ENCODE measurements around the gene COL5A2.

Gene COL5A2

DNA sequence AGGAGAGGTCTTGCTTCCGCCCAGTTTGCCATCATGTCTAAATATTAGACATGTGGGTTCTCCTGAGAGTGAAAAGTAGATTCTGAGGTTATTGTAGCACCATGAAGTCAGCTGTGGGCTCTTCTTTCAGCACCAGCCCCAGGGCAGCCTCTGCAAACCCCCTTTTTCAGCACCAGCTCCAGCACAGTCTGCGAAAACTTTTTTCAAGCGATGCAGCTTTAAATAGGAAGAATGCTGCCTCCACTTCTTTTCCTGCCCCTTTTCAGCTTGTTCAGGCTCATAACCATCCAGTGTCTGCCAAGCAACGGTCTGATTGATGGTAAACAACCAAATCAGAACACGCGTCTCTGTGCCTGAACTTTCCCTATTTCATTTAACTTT lies at the start of gene COL5A2:
COL5A2 (minus strand) TSS at position 192 of the 381 bp plus-strand sequence; CDS start at position 35, 157 bp downstream.
- DNase-seq: no peak

DNA sequence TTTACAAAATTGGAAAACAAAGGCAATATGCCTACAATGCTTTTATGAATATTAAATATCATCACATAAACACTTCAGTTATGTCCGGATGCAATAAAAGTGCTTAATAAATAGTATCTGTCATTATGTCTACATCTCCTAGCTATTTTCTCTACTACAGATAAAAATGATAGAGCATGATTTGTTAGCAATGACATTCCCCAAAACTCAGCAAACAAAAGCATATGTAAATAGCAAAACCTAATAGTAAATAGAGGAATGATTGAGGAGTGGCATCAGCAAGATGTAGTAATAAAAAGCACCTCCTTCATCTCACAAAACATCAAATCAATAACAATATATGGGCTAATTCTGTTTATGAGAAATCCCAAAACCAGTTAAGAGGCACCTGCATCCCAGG lies 46.5 kb upstream of the COL5A2 start:
- DNase-seq: no peak

DNA sequence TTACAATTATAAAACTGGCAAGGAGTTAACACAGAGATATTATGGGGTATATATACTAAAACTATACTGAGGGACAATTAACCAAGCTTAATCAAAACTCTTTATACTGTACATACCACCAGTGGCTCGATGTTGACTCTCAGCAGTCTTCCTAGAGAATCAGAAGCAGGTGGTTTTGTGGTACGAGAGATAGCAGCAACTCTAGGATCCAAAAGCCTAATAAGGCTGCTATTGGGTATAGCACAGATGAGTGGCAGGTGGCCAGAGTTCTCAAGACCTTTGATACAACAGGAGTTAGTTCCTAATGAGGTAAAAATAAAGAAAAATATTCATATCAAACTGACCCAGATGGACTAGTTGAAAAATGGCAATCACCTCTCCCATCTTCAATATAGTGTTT lies 45.5 kb upstream of the COL5A2 start:
- DNase-seq: no peak

DNA sequence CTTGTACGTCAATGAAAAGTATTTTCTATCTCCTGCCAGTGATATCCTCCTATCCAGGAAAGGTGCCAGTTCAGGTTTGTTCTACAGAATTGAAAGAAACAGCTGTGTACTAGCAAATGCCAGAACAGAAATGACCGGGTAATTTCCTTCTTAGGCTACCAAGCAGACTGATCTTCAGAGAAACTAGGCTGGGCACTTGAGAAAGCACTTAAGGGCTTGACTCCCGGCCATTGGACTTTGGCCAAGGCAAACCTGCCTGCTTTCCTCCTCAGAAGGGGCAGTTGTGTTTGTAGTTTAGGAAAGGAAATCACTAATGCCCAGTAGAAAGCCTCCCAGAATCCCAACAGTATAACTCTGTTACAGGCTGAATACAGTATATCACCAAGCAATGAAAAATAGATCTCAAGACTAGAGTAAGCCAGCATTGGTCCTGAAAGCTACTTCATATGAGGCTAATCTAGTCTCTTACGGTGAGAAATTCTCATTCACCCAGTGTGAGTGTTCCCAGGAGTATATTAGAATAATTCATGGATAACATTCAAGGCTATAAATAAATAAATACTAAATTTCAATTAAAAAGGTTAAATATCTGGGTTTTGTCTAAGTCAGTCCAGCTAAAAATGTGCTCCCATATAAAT lies 43.0 kb upstream of the COL5A2 start:
- no peak for DNase-seq

DNA sequence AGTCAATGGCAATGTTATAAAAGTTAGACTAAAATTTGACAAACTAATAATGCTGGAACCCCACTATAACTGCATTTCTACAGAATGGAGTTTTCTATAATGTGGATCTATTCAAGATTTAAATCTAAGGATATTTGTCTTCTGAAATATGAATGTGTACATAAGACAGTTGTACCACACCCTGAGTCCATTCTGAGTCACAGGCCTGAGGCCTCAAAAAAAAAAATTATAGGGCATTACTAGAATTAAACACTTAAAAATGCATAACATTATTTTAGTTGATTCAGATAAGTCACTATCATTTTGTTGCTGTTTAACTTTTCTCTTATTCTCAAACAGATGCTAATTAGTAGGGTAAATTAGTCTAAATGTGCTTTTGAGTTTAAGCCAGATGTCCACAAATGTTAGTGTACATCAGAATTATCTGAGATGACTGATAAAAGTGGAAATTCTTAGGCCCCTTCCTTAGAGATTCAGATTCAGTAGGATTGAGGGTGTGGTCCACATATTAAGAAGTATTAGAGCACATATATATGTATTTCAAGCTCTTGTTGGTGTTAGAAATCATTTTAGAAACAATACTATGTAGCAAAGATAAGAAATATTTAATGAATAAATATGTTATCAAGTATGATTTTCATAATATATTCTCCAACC lies 42.4 kb upstream of the COL5A2 start:
- DNase-seq: no peak

DNA sequence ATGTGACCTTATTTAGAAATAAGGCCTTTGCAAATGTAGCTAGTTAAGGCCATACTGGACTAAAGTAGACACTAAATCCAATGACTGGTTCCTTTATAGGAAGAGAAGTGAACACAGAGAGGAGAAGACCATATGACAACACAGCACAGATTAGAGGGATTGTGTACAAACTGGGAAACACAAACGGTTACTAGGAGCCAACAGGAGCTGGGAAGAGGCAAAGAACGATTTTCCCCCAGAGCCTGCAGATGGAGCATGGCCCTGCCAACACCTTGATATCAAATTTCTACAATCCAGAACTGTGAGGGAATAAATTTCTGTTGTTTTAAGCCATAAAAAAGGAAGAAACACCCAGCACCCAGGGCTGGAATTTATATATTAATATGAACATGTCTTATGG lies 38.7 kb upstream of the COL5A2 start:
- no peak for DNase-seq

DNA sequence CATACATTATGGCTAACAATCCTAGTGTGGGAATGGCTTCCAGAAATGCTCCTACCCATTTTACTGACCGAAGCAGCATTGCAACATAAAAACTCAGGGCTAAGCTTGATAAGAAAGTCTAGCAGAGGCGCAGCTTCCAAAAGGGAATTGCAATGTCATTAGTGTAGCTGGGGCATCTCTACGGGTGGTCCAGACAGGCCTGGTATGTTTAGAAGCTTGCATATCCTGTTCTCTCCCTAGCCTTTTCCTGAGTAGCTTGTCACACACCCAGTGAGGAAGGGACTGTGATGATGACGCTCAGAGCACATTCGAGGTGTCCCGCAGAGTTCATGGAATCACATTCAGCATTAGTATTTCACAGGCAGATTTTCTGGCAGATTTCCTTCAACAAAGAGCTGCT lies 38.0 kb upstream of the COL5A2 start:
- DNase-seq: no peak

DNA sequence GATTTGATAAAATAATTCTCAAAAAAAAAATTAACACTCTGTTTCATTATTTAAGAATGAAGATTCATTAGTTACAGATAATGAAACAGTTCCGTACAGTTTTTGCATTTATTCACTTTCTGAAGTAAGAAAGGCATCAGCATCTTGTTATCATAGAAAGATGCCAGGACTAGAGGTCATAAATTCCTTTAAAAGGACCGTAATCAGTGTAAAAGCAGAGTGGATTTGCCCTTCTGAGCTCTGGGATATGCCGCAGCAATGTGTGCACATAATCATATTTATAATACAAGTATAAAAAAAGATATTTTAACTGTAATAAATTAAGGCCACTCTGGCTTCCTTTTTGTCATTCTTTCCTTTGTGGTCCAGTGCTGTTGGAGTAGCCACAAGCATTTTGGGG lies 37.5 kb upstream of the COL5A2 start:
- no peak for DNase-seq

DNA sequence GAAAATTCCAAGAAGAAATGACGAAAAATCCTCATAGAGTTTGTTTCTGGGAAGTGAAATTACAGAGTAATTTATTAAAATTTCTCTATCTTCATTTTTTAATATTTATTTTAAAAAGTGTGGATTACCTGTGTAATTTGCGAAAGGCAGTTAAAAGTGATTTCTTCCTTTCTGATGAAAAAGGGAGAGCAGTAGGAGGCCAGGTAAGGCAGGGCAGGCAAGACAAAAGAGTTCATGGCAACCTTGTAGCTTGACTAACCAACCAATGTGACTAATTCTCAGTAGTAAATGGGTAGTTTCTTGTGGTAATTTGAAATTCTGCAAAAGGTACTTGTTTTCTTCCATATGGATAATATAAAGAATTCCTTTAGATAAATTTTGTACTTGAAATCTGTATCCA lies 34.9 kb upstream of the COL5A2 start:
- DNase-seq: no peak

DNA sequence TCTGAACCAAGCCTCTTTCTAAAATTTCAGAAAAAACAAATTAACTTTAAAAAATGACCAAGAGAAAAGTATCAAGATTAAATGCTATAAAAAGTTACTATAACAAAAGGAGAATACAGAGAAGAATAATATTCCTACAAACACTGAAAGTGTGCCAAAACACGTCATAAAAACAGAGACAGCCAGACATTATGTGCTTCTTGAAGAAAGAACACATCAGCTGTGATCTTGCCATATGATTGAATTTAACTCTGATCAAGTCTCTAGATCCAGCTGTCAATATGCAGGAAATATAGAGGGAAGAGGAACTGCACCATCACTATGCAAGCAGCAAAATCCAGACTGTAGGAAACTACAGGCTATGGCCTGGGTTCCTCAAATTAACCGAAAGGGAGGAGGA lies 33.7 kb upstream of the COL5A2 start:
- no peak for DNase-seq

DNA sequence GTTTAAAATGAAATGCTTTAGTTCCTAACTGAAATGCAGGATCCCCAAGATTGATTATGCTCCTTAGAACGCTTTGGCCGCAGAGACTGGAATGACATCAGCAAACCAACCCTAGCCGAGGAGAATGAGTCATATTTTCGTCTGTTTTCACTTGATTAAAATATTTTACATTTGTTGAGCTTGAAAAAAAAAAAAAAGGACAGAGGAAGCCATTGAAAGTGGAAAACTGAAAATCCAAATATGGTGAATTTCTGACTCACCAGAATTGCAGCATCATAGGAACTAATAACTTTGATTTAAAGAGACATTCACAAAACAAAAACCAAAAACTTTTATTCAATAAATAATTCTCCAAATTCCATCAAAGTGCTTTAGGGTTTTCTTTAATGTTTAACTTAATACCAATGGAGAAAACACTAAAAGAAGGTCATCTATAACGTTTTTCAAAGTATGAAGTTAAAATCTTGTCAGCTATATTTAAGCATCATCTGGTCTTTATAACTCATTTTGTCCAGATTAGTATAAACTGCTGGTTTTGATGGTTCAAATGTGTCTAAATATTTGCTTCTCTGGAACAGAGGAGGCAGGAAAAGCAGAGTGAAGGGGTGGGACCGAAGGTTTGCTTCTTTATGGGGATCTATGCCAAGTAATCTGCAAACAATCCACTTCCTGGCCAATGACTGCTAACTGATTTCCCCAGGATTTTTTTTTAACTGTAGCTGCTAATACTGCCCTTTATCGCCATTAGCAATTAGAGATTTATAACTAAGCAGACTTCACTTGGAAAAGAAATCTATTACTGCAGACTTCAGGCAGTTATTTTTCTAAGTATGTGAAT lies 30.9 kb upstream of the COL5A2 start:
- no peak for DNase-seq

DNA sequence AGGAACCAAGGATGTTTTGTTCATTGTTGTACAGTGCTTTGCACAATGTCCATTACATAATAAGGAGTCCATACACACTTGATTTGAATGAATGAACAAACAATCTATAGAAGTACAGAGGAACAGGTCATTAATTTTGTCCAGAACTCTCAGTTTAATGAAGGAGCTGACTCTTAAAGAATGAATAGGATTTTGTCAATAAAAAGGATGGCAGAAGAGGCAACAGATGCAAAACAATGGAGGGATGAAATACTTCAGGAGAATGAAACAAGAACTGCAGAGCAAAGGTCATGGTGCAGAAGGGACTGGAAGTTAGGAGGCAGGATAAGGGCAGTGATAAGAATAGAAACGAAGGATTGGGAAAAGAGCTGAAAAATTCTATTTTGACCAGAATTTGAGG lies 28.7 kb upstream of the COL5A2 start:
- DNase-seq: no peak

DNA sequence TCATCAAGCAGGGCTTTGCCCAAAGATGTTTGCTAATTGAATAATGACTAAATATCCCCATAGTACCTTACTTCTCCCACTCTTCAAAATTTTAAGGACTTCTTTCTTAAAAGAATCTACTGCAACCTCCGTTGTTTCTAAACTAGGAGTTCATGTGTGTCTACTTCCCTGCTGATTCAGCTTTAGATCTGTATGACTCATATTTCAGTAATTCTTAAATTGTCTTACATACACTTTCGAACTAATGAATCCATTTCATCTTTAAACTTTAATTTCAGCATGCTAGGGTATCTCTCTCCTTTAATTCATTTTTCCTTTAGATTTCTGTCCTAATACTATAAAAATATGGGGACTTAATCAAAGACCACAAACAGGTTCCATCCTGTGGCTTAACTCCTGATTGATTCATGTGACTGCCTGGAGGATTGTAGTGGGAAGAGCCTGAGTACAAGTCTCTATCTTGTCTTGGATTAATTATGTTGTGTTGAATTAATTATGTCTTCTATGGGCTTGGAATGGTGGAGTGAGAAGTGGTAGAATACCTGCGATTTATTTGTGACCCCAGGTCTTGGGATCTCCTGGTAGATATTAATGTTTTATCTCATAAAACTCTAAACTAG lies 24.9 kb upstream of the COL5A2 start:
- DNase-seq: no peak

DNA sequence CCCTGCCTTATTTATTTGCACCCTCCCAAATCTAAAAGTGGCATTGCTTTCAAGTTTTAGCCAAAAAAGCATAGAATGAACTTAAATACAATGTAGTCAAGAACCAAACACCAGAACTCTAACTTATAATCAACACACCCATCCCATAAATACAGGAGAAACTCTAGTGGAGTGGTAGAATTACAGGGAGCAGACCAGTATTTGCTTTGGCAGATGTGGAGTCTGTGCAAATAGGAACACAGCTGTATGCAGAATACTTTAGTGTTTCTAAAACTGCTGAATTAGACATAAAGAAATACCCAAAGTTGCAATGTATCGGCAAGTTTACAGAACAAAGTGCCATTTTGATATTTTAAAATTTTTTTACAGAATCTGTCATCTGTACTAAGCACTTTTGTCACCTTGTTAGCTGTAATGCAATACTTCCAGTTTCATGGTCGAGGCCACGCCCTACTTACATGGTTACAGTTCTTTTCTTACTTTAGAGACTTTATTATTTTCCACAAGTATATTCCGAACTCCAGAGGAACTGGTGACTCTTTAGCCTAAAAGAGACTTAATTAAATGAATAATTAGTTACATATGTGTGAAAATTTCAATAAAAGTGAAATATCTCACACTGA lies 23.7 kb upstream of the COL5A2 start:
- DNase-seq: no peak

DNA sequence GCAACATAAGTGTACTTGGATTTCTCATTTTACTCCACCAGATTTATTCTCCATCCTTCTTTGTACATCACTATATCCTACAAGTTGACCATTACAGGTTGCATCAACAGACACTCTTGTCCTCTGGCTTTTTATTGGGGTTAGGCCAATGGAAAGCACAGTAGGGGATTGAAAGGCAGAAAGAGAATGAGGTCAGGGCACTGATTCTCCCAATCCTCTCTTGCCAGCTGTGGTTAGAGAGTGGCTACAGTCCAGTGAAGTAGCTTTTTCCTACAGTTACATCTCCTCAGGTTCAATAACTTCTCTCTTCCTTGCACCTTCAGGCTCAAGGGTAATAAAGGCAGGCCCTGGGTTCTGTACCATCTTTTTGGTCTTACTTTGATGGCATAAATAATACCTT lies 20.2 kb upstream of the COL5A2 start:
- DNase-seq: no peak

DNA sequence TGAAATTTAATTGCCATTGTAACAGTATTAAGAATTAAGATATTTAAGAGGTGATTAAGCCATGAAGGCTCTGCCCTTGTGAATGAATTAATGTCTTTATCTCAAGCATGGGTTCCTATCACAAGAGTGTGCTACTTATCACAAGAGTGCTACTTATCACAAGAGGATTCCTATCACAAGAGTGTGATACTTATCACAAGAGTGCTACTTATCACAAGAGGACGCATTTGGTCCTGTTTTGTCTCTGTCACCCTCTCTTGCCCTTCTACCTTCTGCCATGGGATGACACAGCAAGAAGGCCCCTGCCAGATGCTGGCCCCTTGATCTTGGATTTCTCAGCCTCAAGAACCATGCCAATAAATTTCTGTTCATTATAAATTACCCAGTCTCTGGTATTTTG lies 13.2 kb upstream of the COL5A2 start:
- DNase-seq: peak; percentile 72

DNA sequence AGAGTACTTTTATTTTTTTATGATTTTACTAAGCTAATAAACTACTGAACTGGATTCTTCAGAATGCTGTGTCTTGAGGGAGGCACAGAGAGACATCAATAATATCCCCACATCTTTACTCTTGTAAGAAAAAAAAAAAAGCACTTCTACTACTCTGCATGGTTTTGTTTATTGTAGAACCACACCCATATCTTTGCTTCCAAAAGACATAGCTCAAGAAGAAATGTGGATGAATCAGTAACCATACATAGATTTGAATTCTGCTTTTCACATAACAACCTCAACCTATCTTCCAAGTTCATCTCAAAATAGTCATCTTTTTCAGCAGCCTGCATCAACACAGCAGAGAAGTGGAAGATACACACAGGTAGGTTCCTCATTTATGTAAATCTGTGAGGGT lies 12.2 kb upstream of the COL5A2 start:
- DNase-seq: no peak

DNA sequence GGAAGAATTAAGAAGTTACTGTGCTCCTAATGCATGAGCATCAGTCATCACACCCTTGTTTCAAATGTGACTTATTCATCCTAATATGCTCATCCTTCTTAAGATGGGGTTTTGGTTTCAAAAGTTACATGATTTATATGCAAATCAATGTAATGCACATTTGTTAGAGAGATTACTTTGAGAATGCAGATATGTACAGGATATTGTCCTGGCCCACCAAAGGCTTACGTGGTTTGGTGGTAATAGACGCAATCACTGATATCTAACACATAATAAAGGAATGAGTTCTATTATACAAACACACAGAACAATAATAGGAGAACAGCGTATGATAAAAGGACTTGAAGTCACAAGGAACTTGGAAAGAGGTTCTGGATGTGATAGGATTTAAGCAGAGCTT lies 11.1 kb upstream of the COL5A2 start:
- no peak for DNase-seq

DNA sequence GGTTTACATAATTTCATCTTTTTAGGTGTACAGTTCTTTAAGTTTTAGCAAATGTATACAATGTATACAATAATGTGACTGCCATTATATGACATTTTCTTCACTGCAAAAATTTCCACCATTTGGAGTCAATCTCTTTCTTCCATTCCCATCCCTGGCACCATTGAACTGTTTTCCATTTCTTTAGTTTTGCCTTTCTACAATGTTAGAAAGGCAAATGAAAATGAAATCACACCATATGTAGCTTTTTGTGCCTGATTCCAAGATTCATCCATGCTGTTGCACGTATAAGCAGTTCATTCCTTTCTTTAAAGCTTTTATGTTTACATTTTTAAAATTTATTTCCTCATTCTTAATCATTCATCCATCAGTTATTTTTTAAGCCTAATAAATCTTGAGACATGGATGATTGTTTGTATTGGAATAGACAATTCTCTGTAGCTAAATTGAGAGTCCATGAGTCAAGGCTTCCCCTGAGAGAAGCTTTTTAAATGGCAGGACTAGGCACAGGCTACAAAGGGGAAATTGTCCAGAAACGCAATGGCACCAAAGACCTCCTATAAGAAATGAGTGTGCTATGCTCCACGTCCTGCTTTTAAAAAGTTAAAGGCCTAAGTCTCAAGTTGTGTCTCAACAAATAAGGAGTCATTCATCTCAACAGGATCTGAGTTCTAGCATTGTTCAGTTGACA lies 8.7 kb upstream of the COL5A2 start:
- DNase-seq: no peak

DNA sequence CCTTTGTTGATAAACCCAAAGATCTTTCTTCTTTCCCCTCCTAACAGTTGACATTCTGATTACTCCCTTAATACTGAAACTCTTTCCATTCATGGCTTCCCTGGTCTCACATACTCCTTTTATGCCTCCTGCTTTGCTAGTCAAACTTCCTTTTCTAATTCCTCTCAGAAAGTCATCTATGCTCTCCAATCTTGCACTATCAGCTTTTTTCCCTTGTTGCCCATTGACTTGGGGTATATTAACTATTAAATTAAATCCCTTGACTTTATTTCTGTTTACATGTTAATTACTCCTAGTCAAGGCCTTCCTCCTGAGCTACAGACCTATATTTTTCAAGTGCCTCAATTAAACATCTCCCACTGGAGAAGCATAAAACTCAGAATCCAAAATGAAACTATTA lies 3.6 kb upstream of the COL5A2 start:
- DNase-seq: no peak

DNA sequence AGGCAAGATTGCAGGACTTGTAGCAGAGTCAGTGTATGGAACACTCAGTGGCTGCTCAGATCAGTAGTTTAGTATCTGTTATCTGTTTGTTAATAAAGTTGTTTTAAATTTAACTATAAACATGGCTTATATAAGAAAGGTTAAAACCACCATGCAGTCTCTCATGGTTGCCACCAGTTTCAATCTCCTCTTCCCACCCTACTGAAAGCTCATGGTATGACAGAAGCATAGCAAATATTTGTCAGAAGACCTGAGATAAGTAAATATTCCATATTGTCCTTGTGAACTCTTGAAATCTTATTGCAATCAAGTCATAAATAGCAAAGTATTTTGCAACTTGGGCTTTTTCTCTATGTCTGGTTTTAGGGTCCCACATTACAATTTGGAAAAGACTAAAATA lies 2.1 kb upstream of the COL5A2 start:
- DNase-seq: no peak

DNA sequence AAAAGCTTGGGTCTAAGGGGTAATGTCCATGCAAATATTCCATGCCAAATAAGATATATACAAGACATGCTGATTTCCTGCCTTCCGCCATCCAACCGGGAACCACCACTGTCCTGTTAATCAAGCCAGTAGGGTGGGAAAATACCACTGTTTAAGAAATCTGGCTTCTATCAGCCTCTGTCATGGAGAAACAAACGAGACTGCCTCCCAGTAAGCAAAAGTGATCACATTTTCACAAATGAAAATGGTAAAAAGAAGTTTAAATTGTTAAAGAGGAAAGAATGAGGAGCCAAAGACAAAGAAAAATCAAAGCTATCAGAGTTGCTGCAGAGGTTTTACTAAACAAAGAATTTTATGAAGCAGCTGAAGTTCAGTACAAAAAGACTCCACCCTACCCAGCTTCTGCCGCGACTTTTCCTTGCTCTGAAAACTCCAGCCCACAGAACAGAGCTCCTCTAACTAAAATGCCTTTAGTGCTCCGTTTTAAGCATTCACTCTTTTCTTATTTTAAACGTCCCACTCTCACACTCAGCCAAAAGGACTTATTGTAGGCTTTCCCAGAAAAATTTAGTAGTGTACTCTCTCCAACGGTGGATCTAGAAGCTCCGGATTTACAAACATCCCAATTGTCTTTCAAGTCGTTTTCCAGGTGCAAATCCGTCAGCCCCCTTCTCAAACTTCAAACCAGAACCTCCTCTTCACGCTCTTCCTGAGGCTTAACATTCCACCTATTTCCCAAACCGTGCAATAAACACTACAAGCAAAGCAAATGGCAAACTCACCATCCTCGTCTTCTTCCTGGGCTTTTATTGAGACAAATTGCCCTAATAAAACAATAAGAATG lies 613 bp downstream of the COL5A2 start:
- DNase-seq: no peak

Measured in NCI-H524 treated with DMSO at 0.1 percent for 48 hours (cell line).